HepG2 (cell line): ENCODE measurements around the gene CEACAM16.

Experiments used
- EP300 ChIP-seq, 3 experiments: sonication (generic) in 1 of 3; formaldehyde crosslinking in 1 of 3; IDR thresholded peaks; 2 replicates each; pipeline versions ENCODE4 v1.5.1 to v1.6.1; 2011 to 2020; ENCODE audit warnings: low read depth in 2 of 3, low read length in 2 of 3, borderline replicate concordance in 1 of 3, improper control_type of control experiment in 1 of 3, mild to moderate bottlenecking in 1 of 3, missing genetic modification reagents in 1 of 3, moderate library complexity in 1 of 3
- STAG1 ChIP-seq: sonication (generic); formaldehyde crosslinking; IDR thresholded peaks from 2 replicates; pipeline ENCODE4 v1.4.0; 2020; ENCODE audit warnings: missing genetic modification reagents
- TSC22D2 ChIP-seq: sonication (generic); formaldehyde crosslinking; IDR thresholded peaks from 2 replicates; pipeline ENCODE4 v1.5.1; 2020; ENCODE audit warnings: missing genetic modification reagents, mild to moderate bottlenecking, borderline replicate concordance

GRCh38 chr19:44662691-44663385 is 36.1 kb upstream of the CEACAM16 start:
- no peak for TF ChIP-seq EP300 (IDR thresholded peaks at IDR 0.05; ENCODE audit: low read depth in 2 of 2, low read length in 2 of 2)
- no peak for TF ChIP-seq EP300 (CRISPR knock-in tag; IDR thresholded peaks at IDR 0.05; ENCODE audit: borderline replicate concordance)
- no peak for TF ChIP-seq TSC22D2
- no peak for TF ChIP-seq STAG1 (CRISPR knock-in tag)
